ENCODE results near the gene ACOX1. TPM values are rescaled to one million over a fixed set of nuclear protein-coding genes. Genes with fewer than 3 reads are reported as not detected.

The ACOX1 gene
- polyA plus RNA-seq, 1 donor (not counting 4 experiments of a cell fraction or from before 2014, with no cell fraction given), result 31.8 TPM

- Histone ChIP-seq H3K9ac (ENCODE audit: control insufficient read depth, extremely low read depth, insufficient read depth, low read length) (no peak overlapping the region), H3K36me3 (ENCODE audit: control insufficient read depth in 2 of 2, extremely low read depth in 1 of 2, insufficient read depth in 2 of 2, low read length in 2 of 2) (no peaks in the 10 kb centered on the region), H3K4me2 (ENCODE audit: control insufficient read depth, extremely low read depth, insufficient read depth, low read depth, low read length) (no peak overlapping the region), H3K27me3 (ENCODE audit: control insufficient read depth, extremely low read depth, insufficient read depth, low read length) (no peaks in the 10 kb centered on the region), H3K4me1 (ENCODE audit: control insufficient read depth, extremely low read depth, insufficient read depth, low read length) (peaks cover 32% of the 10 kb centered on the region), H3K9me1 (ENCODE audit: control insufficient read depth, extremely low read depth, insufficient read depth, low read length) (no peaks in the 10 kb centered on the region), H4K20me1 (ENCODE audit: control insufficient read depth, extremely low read depth, insufficient read depth, low read length) (no peaks in the 10 kb centered on the region), H3K79me2 (ENCODE audit: control insufficient read depth, insufficient read depth, low read length) (peaks cover 3% of the 10 kb centered on the region), H2AFZ (ENCODE audit: control insufficient read depth, low read length) (no peak overlapping the region), H3K27ac (ENCODE audit: control insufficient read depth, insufficient read depth, low read length) (no peak overlapping the region), H3K9me3 (ENCODE audit: control insufficient read depth, low read depth, low read length) (no peaks in the 10 kb centered on the region), H3K4me3 (ENCODE audit: control insufficient read depth in 2 of 3, extremely low read depth in 1 of 3, insufficient read depth in 2 of 3, low read depth in 1 of 3, low read length in 3 of 3) (no peak overlapping the region)
- TF ChIP-seq EZH2 (IDR thresholded peaks at IDR 0.05; ENCODE audit: low read length) (no peak), CTCF (optimal IDR thresholded peaks at IDR 0.05 in 1 of 3, IDR thresholded peaks at IDR 0.05 in 1 of 3, conservative IDR thresholded peaks at IDR 0.05 in 1 of 3; ENCODE audit: extremely low read depth in 1 of 3, insufficient read depth in 2 of 3, low read length in 3 of 3) (no peak)
- no peak for FAIRE-seq
- no peak for DNase-seq (ENCODE audit: low read depth, low spot score)
- dilution Hi-C loops (cut with MboI; ENCODE audit: extremely low pct_ligation_motif_present, low sequenced_read_pairs), result no loop called here
Observed at GRCh38 chr17:75981019-75981615, 2.2 kb upstream of the ACOX1 start.

GRCh38 chr17:75980188-75981018, 1.4 kb upstream of the ACOX1 start:
- H3K4me2 ChIP-seq (ENCODE audit: control insufficient read depth, extremely low read depth, insufficient read depth, low read depth, low read length), result peak overlapping the region; percentile 79
- no peak overlapping the region for H2AFZ ChIP-seq (ENCODE audit: control insufficient read depth, low read length)
- no peaks in the 10 kb centered on the region for H3K9me1 ChIP-seq (ENCODE audit: control insufficient read depth, extremely low read depth, insufficient read depth, low read length)
- H3K9me3 ChIP-seq (ENCODE audit: control insufficient read depth, low read depth, low read length), result no peaks in the 10 kb centered on the region
- FAIRE-seq, result no peak
- peak overlapping the region; percentile 96 for H3K27ac ChIP-seq (ENCODE audit: control insufficient read depth, insufficient read depth, low read length)
- no peaks in the 10 kb centered on the region for H3K27me3 ChIP-seq (ENCODE audit: control insufficient read depth, extremely low read depth, insufficient read depth, low read length)
- no peaks in the 10 kb centered on the region for H3K36me3 ChIP-seq (ENCODE audit: control insufficient read depth in 2 of 2, extremely low read depth in 1 of 2, insufficient read depth in 2 of 2, low read length in 2 of 2)
- H3K4me3 ChIP-seq (ENCODE audit: control insufficient read depth in 2 of 3, extremely low read depth in 1 of 3, insufficient read depth in 2 of 3, low read depth in 1 of 3, low read length in 3 of 3), result peak overlapping the region; percentile 53 to 83 (median 79)
- H3K79me2 ChIP-seq (ENCODE audit: control insufficient read depth, insufficient read depth, low read length), result peaks cover 3% of the 10 kb centered on the region
- peak overlapping the region; percentile 95 for H3K9ac ChIP-seq (ENCODE audit: control insufficient read depth, extremely low read depth, insufficient read depth, low read length)
- TF ChIP-seq EZH2 (IDR thresholded peaks at IDR 0.05; ENCODE audit: low read length), result no peak
- TF ChIP-seq CTCF (optimal IDR thresholded peaks at IDR 0.05 in 1 of 3, IDR thresholded peaks at IDR 0.05 in 1 of 3, conservative IDR thresholded peaks at IDR 0.05 in 1 of 3; ENCODE audit: extremely low read depth in 1 of 3, insufficient read depth in 2 of 3, low read length in 3 of 3), result no peak
- no peaks in the 10 kb centered on the region for H4K20me1 ChIP-seq (ENCODE audit: control insufficient read depth, extremely low read depth, insufficient read depth, low read length)
- H3K4me1 ChIP-seq (ENCODE audit: control insufficient read depth, extremely low read depth, insufficient read depth, low read length), result peaks cover 35% of the 10 kb centered on the region
- DNase-seq (ENCODE audit: low read depth, low spot score), result no peak
- dilution Hi-C loops (cut with MboI; ENCODE audit: extremely low pct_ligation_motif_present, low sequenced_read_pairs), result no loop called here
